HCT116 (cell line): ENCODE data around the gene FBXW8.

Experiments
- EGR1 ChIP-seq: IDR thresholded peaks from 2 replicates; pipeline ENCODE4 v1.6.1; 2012; ENCODE audit warnings: low read depth
- EZH2 ChIP-seq: fragments of 200-600 bp; sonication (generic); IDR thresholded peaks from 2 replicates; pipeline ENCODE4 v1.6.1; 2017; ENCODE audit warnings: antibody characterized with exemption, mixed run types
- EZH2phosphoT487 ChIP-seq: fragments of 200-600 bp; IDR thresholded peaks from 2 replicates; pipeline ENCODE4 v1.6.1; 2018; ENCODE audit warnings: antibody characterized with exemption, borderline replicate concordance
- FOSL1 ChIP-seq: IDR thresholded peaks from 2 replicates; pipeline ENCODE4 v1.6.1; 2012; ENCODE audit warnings: low read depth
- POLR2A ChIP-seq: IDR thresholded peaks from 2 replicates; pipeline ENCODE4 v1.7.0; 2011; ENCODE audit warnings: borderline replicate concordance; ENCODE audit not compliant: insufficient read depth, insufficient read length; ENCODE audit errors: extremely low read depth
- POLR2AphosphoS5 ChIP-seq: IDR thresholded peaks from 2 replicates; pipeline ENCODE4 v1.6.1; 2011; ENCODE audit warnings: mild to moderate bottlenecking, low read depth, low read length, moderate library complexity
- RAD21 ChIP-seq: IDR thresholded peaks from 2 replicates; pipeline ENCODE4 v1.6.1; 2012; ENCODE audit warnings: low read depth, mild to moderate bottlenecking
- SIN3A ChIP-seq: IDR thresholded peaks from 2 replicates; pipeline ENCODE4 v1.6.1; 2012; ENCODE audit warnings: low read depth
- SRF ChIP-seq: IDR thresholded peaks from 2 replicates; pipeline ENCODE4 v1.6.1; 2012; ENCODE audit warnings: low read depth
- YY1 ChIP-seq: IDR thresholded peaks from 2 replicates; pipeline ENCODE4 v1.6.1; 2011; ENCODE audit warnings: low read length, low read depth, moderate library complexity, mild to moderate bottlenecking; ENCODE audit not compliant: insufficient replicate concordance; ENCODE audit errors: extremely low read depth
- TF ChIP-seq, protein P1 (sequence below), 3 experiments: fragments of 200-600 bp in 1 of 3; sonication (generic) in 1 of 3; IDR thresholded peaks in 2 of 3; conservative IDR thresholded peaks in 1 of 3; 2 replicates each; pipeline ENCODE4 v1.5.1; 2012 to 2017; ENCODE audit warnings: low read depth in 2 of 3, low read length in 2 of 3, antibody characterized with exemption in 1 of 3, borderline replicate concordance in 1 of 3, control low read depth in 1 of 3, mild to moderate bottlenecking in 1 of 3, mixed read lengths in 1 of 3, mixed run types in 1 of 3, moderate library complexity in 1 of 3; ENCODE audit not compliant: insufficient read depth in 1 of 3

DNA sequence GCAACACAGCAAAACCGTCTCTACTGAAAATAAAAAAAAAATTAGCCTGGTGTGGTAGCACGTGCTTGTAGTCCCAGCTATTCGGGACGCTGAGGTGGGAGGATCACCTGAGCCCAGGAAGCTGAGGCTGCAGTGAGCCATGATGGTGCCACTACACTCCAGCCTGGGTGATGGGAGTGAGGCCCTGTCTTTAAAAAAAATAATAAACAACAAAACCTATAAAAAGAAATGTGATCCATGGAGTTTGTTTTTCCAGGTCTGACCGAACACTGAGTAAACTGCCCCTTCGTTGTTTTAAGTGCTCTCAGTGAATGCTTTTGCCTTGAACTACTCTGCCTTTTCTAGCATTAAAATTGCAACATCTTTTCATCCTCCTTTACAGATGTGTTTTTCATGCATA is 111.7 kb downstream of the FBXW8 start:
- TF ChIP-seq, protein P1, sequence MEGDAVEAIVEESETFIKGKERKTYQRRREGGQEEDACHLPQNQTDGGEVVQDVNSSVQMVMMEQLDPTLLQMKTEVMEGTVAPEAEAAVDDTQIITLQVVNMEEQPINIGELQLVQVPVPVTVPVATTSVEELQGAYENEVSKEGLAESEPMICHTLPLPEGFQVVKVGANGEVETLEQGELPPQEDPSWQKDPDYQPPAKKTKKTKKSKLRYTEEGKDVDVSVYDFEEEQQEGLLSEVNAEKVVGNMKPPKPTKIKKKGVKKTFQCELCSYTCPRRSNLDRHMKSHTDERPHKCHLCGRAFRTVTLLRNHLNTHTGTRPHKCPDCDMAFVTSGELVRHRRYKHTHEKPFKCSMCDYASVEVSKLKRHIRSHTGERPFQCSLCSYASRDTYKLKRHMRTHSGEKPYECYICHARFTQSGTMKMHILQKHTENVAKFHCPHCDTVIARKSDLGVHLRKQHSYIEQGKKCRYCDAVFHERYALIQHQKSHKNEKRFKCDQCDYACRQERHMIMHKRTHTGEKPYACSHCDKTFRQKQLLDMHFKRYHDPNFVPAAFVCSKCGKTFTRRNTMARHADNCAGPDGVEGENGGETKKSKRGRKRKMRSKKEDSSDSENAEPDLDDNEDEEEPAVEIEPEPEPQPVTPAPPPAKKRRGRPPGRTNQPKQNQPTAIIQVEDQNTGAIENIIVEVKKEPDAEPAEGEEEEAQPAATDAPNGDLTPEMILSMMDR (IDR thresholded peaks at IDR 0.05 in 2 of 3, conservative IDR thresholded peaks at IDR 0.05 in 1 of 3; ENCODE audit: borderline replicate concordance in 1 of 3, insufficient read depth in 1 of 3, low read depth in 2 of 3, low read length in 2 of 3): no peak
- TF ChIP-seq YY1: no peak
- TF ChIP-seq EZH2: no peak
- no peak for TF ChIP-seq RAD21
- TF ChIP-seq SRF: no peak
- TF ChIP-seq POLR2A: no peak
- TF ChIP-seq POLR2AphosphoS5: no peak
- no peak for TF ChIP-seq SIN3A
- TF ChIP-seq EGR1: no peak
- no peak for TF ChIP-seq FOSL1
- no peak for TF ChIP-seq EZH2phosphoT487
